ENCODE results near the gene MED12. TPM values are rescaled to one million over a fixed set of nuclear protein-coding genes. Genes with fewer than 3 reads are reported as not detected.

Gene MED12
- total RNA-seq = 15.6 and 21.3 TPM in 2 replicates
- polyA plus RNA-seq (2012) = 21.6 TPM

DNA sequence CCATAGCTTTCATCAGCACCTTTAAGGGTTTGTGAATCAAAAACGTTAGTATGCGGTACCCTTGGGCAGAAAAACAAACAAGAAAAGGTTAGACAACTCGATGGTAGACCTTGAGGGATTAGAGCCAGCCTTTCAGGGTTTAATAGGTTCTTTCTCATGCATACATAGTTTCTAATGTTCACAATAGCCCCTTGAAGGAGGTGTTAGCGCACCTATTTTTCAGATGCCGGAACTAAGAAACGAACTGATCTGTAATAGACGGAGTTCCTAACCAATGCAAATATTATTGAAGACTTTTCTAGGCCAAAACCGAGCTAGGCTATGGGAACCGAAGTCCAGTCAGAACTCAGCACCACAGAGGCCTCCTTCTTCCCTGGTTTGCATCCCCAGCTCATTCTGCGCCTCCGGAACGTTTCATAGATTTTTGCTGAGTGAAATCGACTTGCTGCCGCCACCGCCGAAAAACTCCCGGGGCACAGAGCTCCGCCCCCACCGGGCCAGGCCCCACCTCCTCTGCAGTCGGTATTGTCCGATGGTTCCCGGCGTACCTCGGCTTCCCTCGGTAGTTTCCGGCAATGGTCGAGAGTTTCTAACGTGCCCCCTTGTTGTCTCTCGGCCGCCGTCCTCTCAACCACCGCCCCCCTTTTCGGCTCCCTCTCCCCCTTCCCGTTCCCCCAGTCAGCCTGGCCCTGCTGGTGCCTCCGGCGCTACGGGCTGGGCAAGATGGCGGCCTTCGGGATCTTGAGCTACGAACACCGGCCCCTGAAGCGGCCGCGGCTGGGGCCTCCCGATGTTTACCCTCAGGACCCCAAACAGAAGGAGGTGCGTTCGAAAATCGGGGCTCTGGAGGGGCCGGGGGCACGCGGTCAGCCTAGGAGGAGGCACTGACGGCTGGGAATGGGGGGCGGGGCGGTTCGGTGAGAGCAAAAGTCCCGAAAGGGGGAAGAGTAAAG lies at the start of gene MED12:
MED12 (plus strand) TSS at position 565 of the 953 bp plus-strand sequence; CDS start at position 724, 159 bp downstream.
- peak; percentile 85 for DNase-seq (ENCODE audit: low read depth)

DNA sequence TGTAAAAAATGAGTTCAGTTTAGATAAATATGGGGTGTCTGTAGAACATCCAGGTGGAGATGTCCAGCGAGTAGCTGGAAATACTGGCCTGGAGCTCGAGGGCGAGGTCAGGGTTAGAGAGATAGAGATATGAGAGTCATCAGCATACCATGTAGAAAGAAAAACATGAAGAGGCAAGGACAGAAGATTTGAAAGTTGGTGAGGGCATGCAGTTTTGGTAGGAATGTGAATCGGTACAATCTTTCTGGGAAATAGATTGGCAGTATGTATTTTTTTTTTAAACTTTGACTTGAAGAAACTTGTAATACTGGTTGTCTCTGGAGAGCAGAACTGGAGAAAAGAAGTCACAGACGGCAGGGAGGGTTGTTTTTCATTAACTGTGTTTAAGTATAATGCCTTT lies 47.9 kb upstream of the MED12 start:
- DNase-seq (ENCODE audit: low read depth) = no peak

- DNase-seq (ENCODE audit: low read depth) = no peak
Measured at GRCh38 chrX:71081330-71082123, 36.9 kb upstream of the MED12 start.

DNA sequence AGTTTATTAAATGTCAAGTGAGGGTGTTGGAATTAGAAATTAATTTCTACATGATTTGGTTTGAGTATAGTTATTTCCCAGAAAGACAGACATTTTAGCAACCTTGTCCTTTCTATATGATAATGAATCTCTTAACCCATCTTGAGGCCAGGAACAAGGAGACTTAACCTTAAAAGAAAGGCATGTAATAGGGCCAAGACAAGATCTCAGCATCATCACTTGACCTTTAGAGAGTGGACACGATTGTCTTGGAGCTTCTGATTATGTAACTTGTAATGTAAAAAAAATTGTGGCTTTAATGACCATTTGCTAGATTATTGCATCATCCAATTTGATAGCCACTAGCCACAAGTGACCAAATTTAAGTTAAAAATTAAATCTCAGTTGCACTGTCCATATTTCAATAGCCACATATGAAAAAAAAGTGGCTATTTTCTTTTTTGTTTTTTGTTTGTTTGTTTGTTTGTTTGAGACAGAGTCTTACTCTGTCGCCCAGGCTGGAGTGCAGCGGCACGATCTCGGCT lies 36.2 kb upstream of the MED12 start:
- no peak for DNase-seq (ENCODE audit: low read depth)

- no peak for DNase-seq (ENCODE audit: low read depth)
Measured at GRCh38 chrX:71082822-71083221, 35.6 kb upstream of the MED12 start.

DNA sequence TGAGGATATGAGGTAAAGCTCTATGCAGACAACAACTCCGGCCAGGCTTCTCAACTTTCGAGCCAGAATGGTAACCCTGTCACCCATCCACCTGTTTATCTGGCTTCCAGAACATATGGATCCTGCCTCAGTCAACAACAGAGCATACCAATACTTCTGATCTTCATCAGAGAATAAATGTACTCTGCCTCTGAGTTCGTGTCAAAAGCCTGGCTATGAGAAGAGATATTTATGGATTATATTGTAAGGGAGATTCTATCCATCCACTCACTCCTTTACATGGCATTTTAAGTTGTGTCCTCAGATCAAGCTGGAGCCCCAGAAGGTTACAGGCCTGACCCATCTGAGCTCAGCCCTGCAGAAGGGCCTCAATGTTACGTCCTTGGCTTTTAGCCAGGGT lies 32.5 kb upstream of the MED12 start:
- DNase-seq (ENCODE audit: low read depth) = no peak

DNA sequence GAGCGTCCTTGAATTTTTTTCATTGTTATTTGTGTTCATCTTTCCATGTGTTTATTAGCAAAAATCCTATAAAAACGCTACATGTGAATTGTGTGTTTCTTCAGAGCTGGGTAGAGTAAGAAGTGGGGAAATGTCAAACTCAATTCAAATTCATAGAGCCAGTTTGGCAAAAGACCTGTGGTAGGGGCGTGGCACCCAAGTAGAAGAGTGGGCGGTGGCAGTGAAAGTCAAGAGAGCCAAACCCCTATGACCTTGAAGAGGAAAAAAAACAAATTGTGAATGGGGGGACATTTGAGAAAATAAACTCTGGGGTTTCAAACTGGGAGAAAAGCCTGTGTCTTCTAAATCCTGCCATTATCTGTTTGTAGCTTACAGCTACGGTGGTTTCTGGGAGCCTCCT lies 27.1 kb upstream of the MED12 start:
- DNase-seq (ENCODE audit: low read depth) = no peak

- DNase-seq (ENCODE audit: low read depth) = no peak
Measured at GRCh38 chrX:71095033-71095432, 23.4 kb upstream of the MED12 start.

DNA sequence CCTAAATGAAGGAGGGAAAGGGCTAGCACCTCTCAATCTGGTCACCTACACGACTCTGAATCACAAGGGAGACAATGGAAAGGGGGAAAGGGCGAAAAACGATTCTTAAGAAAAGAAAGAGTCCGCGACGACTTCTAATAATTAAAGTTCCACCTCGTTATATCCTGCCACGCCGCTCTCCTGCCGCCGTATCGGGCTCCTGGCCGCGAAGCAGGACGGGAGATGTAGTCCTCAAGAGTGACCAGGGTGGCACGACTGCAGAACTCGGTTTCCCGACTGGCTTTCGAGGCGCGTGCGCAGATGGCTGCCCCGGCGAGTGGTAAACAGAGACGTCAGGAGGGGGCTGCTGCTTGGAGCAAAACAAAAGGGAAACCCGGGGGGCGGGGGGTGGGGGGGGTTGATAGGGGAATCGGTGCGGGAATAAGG lies 22.8 kb upstream of the MED12 start, which contains the start of gene FOXO4:
FOXO4 (plus strand) TSS at position 297 of the 426 bp plus-strand sequence. CDS start 678 bp downstream, outside the sequence.
- peak; percentile 86 for DNase-seq (ENCODE audit: low read depth)

DNA sequence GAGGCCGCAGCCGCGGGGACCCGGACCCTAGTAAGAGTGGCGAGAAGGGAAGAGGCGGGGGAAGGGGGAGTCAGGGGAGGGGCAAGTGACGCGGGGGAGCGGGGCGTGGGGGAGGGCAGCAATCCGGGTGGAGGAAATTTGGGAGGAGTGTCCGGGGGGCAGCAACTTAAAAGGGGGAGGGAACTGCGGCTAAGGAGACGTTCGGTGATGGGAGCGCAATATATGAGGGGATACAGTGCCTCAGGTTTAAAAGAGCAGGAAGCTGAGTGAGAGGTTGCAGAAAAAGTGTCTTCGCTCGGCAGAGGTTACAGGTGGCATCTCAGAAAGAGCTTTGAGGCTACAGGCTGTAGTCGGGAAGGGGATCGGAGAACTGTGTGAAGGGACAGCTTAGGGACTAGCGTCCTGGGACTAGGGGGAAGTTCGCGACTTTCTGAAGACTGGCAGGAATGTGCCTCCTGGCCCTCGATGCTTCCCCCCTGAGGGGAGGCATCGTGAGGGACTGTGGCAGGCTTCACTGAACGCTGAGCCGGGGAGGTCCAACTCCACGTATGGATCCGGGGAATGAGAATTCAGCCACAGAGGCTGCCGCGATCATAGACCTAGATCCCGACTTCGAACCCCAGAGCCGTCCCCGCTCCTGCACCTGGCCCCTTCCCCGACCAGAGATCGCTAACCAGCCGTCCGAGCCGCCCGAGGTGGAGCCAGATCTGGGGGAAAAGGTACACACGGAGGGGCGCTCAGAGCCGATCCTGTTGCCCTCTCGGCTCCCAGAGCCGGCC lies 22.2 kb upstream of the MED12 start:
- peak; percentile 50 for DNase-seq (ENCODE audit: low read depth)

GRCh38 chrX:71096760-71097032 lies 21.7 kb upstream of the MED12 start:
- no peak for DNase-seq (ENCODE audit: low read depth)

DNA sequence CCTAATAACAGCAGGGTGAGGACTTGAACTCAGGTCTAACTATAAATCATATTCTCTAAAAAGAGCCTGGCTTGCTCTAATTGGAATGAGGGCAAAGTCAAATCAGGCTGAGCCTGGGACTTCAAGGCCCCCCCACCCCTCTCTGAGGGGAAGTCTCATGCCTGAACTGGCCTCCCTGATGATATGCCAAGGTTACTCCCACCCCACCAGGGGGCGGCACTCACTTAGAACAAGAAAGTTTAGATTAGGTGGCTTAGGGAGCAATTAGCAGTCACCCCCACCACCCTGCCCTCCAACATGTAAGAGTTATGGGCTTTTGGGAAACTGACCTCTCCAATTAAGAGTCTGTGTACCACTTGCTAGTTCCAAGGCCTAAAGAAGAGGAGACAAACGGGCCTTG lies 20.1 kb upstream of the MED12 start:
- DNase-seq (ENCODE audit: low read depth) = peak; percentile 56

- no peak for DNase-seq (ENCODE audit: low read depth)
Measured at GRCh38 chrX:71098951-71099506, 19.4 kb upstream of the MED12 start.

- DNase-seq (ENCODE audit: low read depth) = no peak
Measured at GRCh38 chrX:71099736-71100135, 18.7 kb upstream of the MED12 start.

GRCh38 chrX:71100581-71101505 lies 17.6 kb upstream of the MED12 start:
- DNase-seq (ENCODE audit: low read depth) = no peak

- DNase-seq (ENCODE audit: low read depth) = no peak
Measured at GRCh38 chrX:71102292-71102691, 16.1 kb upstream of the MED12 start.

DNA sequence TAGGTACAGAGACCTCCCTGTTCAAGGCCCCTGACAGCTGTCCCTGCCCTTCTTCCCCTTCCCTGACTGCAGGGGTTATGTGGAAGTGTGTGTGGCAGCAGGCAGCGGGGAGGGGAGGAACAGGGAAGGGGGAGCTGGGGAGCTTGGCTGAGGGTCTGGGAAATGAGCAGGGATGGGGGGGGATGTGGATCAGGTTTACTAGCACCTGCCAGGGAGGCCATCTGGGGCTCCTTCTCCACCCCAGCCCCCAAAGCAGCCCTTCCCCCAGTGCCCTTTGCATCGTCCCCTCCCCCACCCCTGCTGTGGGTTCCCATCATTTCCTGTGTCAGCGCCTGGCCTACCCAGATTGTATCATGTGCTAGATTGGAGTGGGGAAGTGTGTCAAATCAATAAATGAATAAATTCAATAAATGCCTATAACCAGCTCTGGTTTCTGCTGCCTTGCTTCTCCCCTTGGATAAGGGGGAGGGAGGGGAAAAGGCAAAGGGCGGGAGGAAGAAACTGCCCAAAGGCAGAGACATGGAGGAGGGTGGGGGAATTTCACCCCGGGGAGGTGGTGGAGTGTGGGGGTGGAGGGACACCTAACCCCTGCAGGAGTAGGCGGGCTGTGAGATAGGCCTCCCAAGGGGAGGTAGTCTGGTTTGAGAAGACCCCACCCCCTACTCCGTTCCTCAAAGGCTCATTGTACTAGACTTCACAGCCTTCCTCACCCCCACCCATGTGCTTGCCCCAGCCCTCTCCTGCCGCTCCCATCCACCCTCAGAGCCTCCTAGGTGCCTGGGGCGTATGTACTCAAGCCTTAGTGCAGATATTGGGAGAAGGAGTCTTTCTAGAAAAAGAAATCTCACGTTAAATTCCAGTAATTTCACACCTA lies 15.0 kb upstream of the MED12 start:
- DNase-seq (ENCODE audit: low read depth) = peak; percentile 49

DNA sequence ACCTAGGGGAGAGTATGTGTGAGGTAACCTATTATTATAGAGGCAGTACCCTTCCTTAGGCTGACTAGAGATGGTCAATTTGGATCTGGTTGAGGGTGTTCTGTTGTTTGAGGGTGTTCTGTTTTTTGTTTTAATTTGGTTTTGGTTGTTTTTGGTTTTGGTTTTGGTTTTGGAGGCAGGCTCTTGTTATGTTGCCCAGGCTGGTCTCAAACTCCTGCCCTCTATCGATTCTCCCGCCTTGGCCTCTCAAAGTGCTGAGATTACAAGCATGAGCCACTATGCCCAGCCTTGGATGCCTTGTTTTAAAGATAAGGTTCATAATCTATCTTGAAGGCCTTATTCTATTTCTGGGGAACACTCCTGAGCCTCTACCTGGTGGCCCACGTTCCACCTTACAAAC lies 12.8 kb upstream of the MED12 start:
- no peak for DNase-seq (ENCODE audit: low read depth)

GRCh38 chrX:71106427-71106826 lies 12.0 kb upstream of the MED12 start, which contains the start of gene CXorf65:
TSS of gene CXorf65 (minus strand) at chrX:71106740. CDS start at chrX:71106556, 184 bp downstream.
- peak; percentile 44 for DNase-seq (ENCODE audit: low read depth)
